ENCODE data around the gene USP13. TPM values are rescaled to one million over a fixed set of nuclear protein-coding genes. Genes with fewer than 3 reads are reported as not detected.

The USP13 gene
- total and polyA plus RNA-seq, 5 donors from 2014 or later, result 3.2 to 6.5 (median 3.7) TPM

DNA sequence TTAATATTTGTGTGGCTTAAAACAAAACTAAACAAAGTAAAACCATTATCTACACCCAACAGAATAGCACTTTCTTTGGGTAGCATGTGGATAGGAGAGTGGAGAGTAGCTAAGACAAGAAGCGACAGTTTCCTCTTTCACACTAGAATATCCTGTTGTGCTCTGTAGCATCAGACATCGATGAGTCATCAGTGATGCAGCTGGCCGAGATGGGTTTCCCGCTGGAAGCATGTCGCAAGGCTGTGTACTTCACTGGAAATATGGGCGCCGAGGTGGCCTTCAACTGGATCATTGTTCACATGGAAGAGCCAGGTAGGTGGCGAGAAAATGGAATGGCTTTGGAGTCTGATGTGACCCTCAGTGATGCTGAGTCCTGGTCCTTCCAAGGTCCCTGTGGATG, 108.1 kb downstream of the USP13 start:
- DNase-seq, result no peak
- H3K27ac Mint-ChIP-seq, result no peak overlapping the region
- Histone ChIP-seq H3K4me3 (ENCODE audit: low read depth, low read length) (no peak overlapping the region), H3K36me3 (ENCODE audit: control insufficient read depth, insufficient read depth, low read length) (peaks cover 10% of the 10 kb centered on the region), H3K27me3 (ENCODE audit: control insufficient read depth, insufficient read depth, low read length) (no peaks in the 10 kb centered on the region), H3K4me1 (ENCODE audit: control insufficient read depth, insufficient read depth, low read length, poor library complexity, severe bottlenecking) (no peaks in the 10 kb centered on the region), H3K27ac (ENCODE audit: insufficient read depth, low read length, poor library complexity, severe bottlenecking) (no peak overlapping the region), H3K9me3 (ENCODE audit: control insufficient read depth in 2 of 2, low read length in 2 of 2) (no peaks in the 10 kb centered on the region)
- no peaks in the 10 kb centered on the region for H3K4me1 Mint-ChIP-seq
- peaks cover 32% of the 10 kb centered on the region for H3K36me3 Mint-ChIP-seq
- no peak for ATAC-seq (ENCODE audit: low read depth in 2 of 2)
- H3K27me3 Mint-ChIP-seq, result no peaks in the 10 kb centered on the region
- H3K9me3 Mint-ChIP-seq, result no peaks in the 10 kb centered on the region
- no peak overlapping the region for H3K4me3 Mint-ChIP-seq

GRCh38 chr3:179765396-179765795, 112.6 kb downstream of the USP13 start:
- Mint-ChIP-seq H3K4me1 (peaks cover 0 to 5% (median 0%) of the 10 kb centered on the region in 4 donors), H3K27ac (no peak overlapping the region), H3K4me3 (no peak overlapping the region), H3K9me3 (no peaks in the 10 kb centered on the region), H3K36me3 (peaks cover 38% of the 10 kb centered on the region), H3K27me3 (no peaks in the 10 kb centered on the region)
- H3K4me1 ChIP-seq (ENCODE audit: control insufficient read depth, insufficient read depth, low read length, poor library complexity, severe bottlenecking), result no peaks in the 10 kb centered on the region
- ATAC-seq (ENCODE audit: low read depth in 2 of 2), result no peak
- H3K9me3 ChIP-seq (ENCODE audit: control insufficient read depth in 2 of 2, low read length in 2 of 2), result no peaks in the 10 kb centered on the region
- H3K36me3 ChIP-seq (ENCODE audit: control insufficient read depth, insufficient read depth, low read length), result peaks cover 17% of the 10 kb centered on the region
- H3K27me3 ChIP-seq (ENCODE audit: control insufficient read depth, insufficient read depth, low read length), result no peaks in the 10 kb centered on the region
- H3K4me3 ChIP-seq (ENCODE audit: low read depth, low read length), result no peak overlapping the region
- no peak overlapping the region for H3K27ac ChIP-seq (ENCODE audit: insufficient read depth, low read length, poor library complexity, severe bottlenecking)
- no peak for DNase-seq

GRCh38 chr3:179766416-179767133, 113.7 kb downstream of the USP13 start:
- no peak for ATAC-seq (ENCODE audit: low read depth in 2 of 2)
- no peak overlapping the region for H3K27ac ChIP-seq (ENCODE audit: insufficient read depth, low read length, poor library complexity, severe bottlenecking)
- Mint-ChIP-seq H3K36me3 (peaks cover 29% of the 10 kb centered on the region), H3K4me3 (no peak overlapping the region), H3K4me1 (peaks cover 0 to 5% (median 0%) of the 10 kb centered on the region in 4 donors), H3K27me3 (no peaks in the 10 kb centered on the region), H3K9me3 (no peaks in the 10 kb centered on the region), H3K27ac (peak overlapping the region in 1 of 3 donors; percentile 3)
- H3K4me1 ChIP-seq (ENCODE audit: control insufficient read depth, insufficient read depth, low read length, poor library complexity, severe bottlenecking), result no peaks in the 10 kb centered on the region
- H3K36me3 ChIP-seq (ENCODE audit: control insufficient read depth, insufficient read depth, low read length), result peaks cover 13% of the 10 kb centered on the region
- H3K9me3 ChIP-seq (ENCODE audit: control insufficient read depth in 2 of 2, low read length in 2 of 2), result no peaks in the 10 kb centered on the region
- no peaks in the 10 kb centered on the region for H3K27me3 ChIP-seq (ENCODE audit: control insufficient read depth, insufficient read depth, low read length)
- DNase-seq, result no peak
- no peak overlapping the region for H3K4me3 ChIP-seq (ENCODE audit: low read depth, low read length)

- Mint-ChIP-seq H3K4me1 (peaks cover 0 to 5% (median 0%) of the 10 kb centered on the region in 4 donors), H3K4me3 (no peak overlapping the region), H3K27ac (no peak overlapping the region), H3K9me3 (no peaks in the 10 kb centered on the region), H3K36me3 (peaks cover 41% of the 10 kb centered on the region), H3K27me3 (no peaks in the 10 kb centered on the region)
- Histone ChIP-seq H3K4me3 (ENCODE audit: low read depth, low read length) (no peak overlapping the region), H3K36me3 (ENCODE audit: control insufficient read depth, insufficient read depth, low read length) (peaks cover 14% of the 10 kb centered on the region), H3K9me3 (ENCODE audit: control insufficient read depth in 2 of 2, low read length in 2 of 2) (no peaks in the 10 kb centered on the region), H3K4me1 (ENCODE audit: control insufficient read depth, insufficient read depth, low read length, poor library complexity, severe bottlenecking) (no peaks in the 10 kb centered on the region), H3K27me3 (ENCODE audit: control insufficient read depth, insufficient read depth, low read length) (no peaks in the 10 kb centered on the region), H3K27ac (ENCODE audit: insufficient read depth, low read length, poor library complexity, severe bottlenecking) (no peak overlapping the region)
- ATAC-seq (ENCODE audit: low read depth in 2 of 2), result no peak
- DNase-seq, result no peak
These were observed 115.2 kb downstream of the USP13 start for GRCh38 chr3:179768080-179768479.

DNA sequence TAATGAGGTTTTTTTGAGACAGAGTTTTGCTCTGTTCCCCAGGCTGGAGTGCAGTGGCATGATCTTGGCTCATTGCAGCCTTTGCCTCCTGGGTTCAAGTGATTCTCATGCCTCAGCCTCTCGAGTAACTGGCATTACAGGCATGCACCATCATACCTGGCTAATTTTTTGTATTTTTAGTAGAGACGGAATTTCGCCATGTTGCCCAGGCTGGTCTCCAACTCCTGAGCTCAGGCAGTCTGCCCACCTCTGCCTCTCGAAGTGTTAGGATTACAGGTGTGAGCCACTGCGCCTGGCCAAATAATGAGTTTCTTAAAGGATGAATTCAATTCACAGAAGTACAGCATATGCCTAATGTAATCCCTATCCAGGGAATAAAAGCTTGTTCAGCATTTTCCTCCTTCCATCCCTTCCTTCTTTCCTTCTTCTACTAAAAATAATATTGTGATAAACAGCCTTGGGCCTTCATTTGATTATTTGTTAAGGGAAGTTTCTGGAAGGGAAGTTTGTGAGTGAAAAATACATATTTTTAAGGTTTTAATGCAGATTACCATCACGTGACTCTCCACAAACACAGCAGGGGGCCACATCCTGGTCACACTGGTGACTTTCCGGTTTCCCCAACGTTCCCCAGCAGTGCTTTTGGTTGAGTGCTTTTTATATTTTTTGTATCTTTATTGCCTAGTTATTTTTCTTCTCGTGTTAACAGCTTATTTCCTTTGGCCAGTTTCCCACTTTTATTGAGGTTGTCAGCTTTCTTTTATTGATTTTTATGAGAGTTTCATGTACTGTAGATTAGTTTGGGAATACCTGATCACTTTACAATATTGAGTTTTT, 116.8 kb downstream of the USP13 start:
- Mint-ChIP-seq H3K4me1 (peaks cover 0 to 5% (median 0%) of the 10 kb centered on the region in 4 donors), H3K36me3 (peaks cover 54% of the 10 kb centered on the region), H3K4me3 (no peak overlapping the region), H3K9me3 (peaks cover 0 to 3% (median 0%) of the 10 kb centered on the region in 7 donors), H3K27me3 (no peaks in the 10 kb centered on the region), H3K27ac (no peak overlapping the region)
- Histone ChIP-seq H3K27ac (ENCODE audit: insufficient read depth, low read length, poor library complexity, severe bottlenecking) (no peak overlapping the region), H3K9me3 (ENCODE audit: control insufficient read depth in 2 of 2, low read length in 2 of 2) (no peaks in the 10 kb centered on the region), H3K27me3 (ENCODE audit: control insufficient read depth, insufficient read depth, low read length) (no peaks in the 10 kb centered on the region), H3K36me3 (ENCODE audit: control insufficient read depth, insufficient read depth, low read length) (peaks cover 13% of the 10 kb centered on the region), H3K4me3 (ENCODE audit: low read depth, low read length) (no peak overlapping the region), H3K4me1 (ENCODE audit: control insufficient read depth, insufficient read depth, low read length, poor library complexity, severe bottlenecking) (no peaks in the 10 kb centered on the region)
- DNase-seq (no peak), ATAC-seq (ENCODE audit: low read depth in 2 of 2) (no peak)

DNA sequence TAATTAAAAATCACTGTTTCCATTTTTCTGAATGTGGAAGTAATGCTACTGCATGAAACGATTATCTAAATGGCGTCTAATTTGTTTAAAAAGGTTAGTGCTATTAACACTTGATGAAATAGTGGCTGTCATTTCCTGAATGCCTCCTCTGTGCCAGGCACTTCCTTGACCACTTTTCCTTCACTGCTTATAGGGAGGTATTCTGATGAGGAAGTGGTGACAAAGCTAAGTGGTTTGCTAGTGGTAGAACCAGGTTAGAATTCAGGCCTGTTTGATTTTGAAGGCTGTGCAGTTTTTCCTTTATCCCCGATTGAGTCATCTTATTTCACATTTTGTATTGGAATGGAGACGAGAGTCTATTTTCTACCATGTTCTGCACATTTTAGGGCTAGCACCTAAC, 119.0 kb downstream of the USP13 start:
- Mint-ChIP-seq H3K9me3 (peaks cover 0 to 3% (median 0%) of the 10 kb centered on the region in 7 donors), H3K27me3 (no peaks in the 10 kb centered on the region), H3K36me3 (peaks cover 40% of the 10 kb centered on the region), H3K4me3 (no peak overlapping the region), H3K27ac (no peak overlapping the region), H3K4me1 (peaks cover 0 to 5% (median 0%) of the 10 kb centered on the region in 4 donors)
- Histone ChIP-seq H3K9me3 (ENCODE audit: control insufficient read depth in 2 of 2, low read length in 2 of 2) (no peaks in the 10 kb centered on the region), H3K27me3 (ENCODE audit: control insufficient read depth, insufficient read depth, low read length) (no peaks in the 10 kb centered on the region), H3K4me3 (ENCODE audit: low read depth, low read length) (no peak overlapping the region), H3K36me3 (ENCODE audit: control insufficient read depth, insufficient read depth, low read length) (peaks cover 5% of the 10 kb centered on the region), H3K27ac (ENCODE audit: insufficient read depth, low read length, poor library complexity, severe bottlenecking) (no peak overlapping the region), H3K4me1 (ENCODE audit: control insufficient read depth, insufficient read depth, low read length, poor library complexity, severe bottlenecking) (no peaks in the 10 kb centered on the region)
- ATAC-seq (ENCODE audit: low read depth in 2 of 2), result no peak
- no peak for DNase-seq

GRCh38 chr3:179772297-179772696, 119.5 kb downstream of the USP13 start:
- Histone ChIP-seq H3K27me3 (ENCODE audit: control insufficient read depth, insufficient read depth, low read length) (no peaks in the 10 kb centered on the region), H3K27ac (ENCODE audit: insufficient read depth, low read length, poor library complexity, severe bottlenecking) (no peak overlapping the region), H3K4me3 (ENCODE audit: low read depth, low read length) (no peak overlapping the region), H3K9me3 (ENCODE audit: control insufficient read depth in 2 of 2, low read length in 2 of 2) (no peaks in the 10 kb centered on the region), H3K36me3 (ENCODE audit: control insufficient read depth, insufficient read depth, low read length) (peaks cover 4% of the 10 kb centered on the region), H3K4me1 (ENCODE audit: control insufficient read depth, insufficient read depth, low read length, poor library complexity, severe bottlenecking) (no peaks in the 10 kb centered on the region)
- DNase-seq (no peak), ATAC-seq (ENCODE audit: low read depth in 2 of 2) (no peak)
- Mint-ChIP-seq H3K4me1 (peaks cover 0 to 5% (median 0%) of the 10 kb centered on the region in 4 donors), H3K36me3 (peaks cover 37% of the 10 kb centered on the region), H3K9me3 (peaks cover 0 to 3% (median 0%) of the 10 kb centered on the region in 7 donors), H3K27me3 (no peaks in the 10 kb centered on the region), H3K27ac (no peak overlapping the region), H3K4me3 (no peak overlapping the region)
